Right kidney (tissue), 9 donors: Measurements from ENCODE around the gene AMELY.
"Not testable (repeated sequence)": the region's sequence is repeated elsewhere in the genome, so short reads cannot be mapped to it uniquely, and the experiment has no call there.

ENCODE experiments used
- DNase-seq: peaks from one replicate; pipeline ENCODE4 v3.0.0-alpha.2; 2016
- long read RNA-seq, 8 donors: transcript quantifications; one replicate each; lab custom pipeline, GENCODE V29; 2026

The AMELY gene, protein sequence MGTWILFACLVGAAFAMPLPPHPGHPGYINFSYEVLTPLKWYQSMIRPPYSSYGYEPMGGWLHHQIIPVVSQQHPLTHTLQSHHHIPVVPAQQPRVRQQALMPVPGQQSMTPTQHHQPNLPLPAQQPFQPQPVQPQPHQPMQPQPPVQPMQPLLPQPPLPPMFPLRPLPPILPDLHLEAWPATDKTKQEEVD
- long read RNA-seq, donor 1 = 0 reads
- long read RNA-seq, donor 2 = 0 reads
- long read RNA-seq, donor 3 = 0 reads
- long read RNA-seq, donor 4 = 0 reads
- long read RNA-seq, donor 5, partial matches to known transcripts = 9 of 14 reads
- long read RNA-seq, donor 5, other reads (novel, unspliced or antisense) = 5 of 14 reads
- long read RNA-seq, donor 6 = 0 reads
- long read RNA-seq, donor 7 = 0 reads
- long read RNA-seq, donor 8 = 0 reads

- DNase-seq = peak; percentile 72
These were observed at the start of gene AMELY for GRCh38 chrY:6911253-6911881. TSS of gene AMELY (minus strand) at chrY:6911752. CDS start at chrY:6872608, 39,144 bp downstream.

DNA sequence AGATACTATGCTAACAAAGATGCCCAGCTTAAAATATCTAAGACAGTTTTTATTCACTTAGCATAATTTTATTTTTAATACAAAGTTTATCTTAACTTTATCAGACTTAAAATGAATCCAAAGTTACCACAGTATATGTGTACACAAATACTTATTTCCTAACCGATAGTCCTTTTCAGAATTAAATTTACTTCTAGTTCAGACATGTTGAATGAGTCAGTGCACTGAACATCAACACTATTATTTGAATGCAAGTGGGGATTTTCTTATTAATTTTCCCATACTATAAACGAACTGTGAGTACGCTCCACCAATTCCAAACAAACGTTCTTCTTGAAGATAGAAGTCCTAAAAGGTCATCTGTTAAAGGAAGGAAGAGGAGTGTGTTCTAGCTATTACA, 38.4 kb upstream of the AMELY start:
- no peak for DNase-seq

- DNase-seq = no peak
These were observed 36.8 kb upstream of the AMELY start for GRCh38 chrY:6948378-6948777.

DNA sequence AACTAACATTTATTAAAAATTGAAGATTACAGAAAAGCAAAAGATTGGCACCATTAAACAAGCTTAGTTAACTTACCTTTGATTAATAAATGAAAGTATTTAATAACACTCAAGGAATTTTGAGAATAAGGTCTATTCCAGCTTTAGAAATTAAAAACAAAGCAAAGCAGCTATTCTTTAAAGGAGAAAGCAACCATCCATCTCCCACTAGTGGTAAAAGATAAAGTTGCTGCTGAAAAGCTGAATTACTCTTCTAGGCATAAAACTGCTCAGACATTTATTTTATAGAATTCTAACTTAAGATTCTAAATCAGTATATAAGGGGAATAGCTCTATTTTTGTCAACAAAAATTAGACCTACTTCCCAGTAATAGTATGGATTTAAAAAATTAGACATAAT, 36.1 kb upstream of the AMELY start:
- DNase-seq = no peak

DNA sequence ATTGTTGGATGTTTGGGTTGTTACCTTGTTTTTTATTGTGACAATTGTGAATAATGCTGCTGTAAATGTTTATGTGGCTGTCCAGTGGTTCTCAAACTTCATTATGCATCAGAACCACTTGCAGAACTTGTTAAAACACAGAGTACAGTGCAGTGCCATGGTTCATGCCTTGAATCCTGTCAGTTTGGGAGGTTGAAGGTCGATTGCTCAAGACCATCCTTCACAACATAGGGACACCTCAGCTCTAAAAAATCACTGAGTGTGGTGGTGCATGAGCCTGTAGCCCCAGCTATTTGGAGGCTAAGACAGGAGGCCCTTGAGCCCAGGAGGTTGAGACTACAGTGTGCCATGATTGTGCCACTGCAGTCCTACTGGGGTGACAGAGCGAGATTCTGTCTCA, 23.9 kb upstream of the AMELY start:
- DNase-seq = no peak

- no peak for DNase-seq
These were observed 20.3 kb upstream of the AMELY start for GRCh38 chrY:6931779-6932396.

DNA sequence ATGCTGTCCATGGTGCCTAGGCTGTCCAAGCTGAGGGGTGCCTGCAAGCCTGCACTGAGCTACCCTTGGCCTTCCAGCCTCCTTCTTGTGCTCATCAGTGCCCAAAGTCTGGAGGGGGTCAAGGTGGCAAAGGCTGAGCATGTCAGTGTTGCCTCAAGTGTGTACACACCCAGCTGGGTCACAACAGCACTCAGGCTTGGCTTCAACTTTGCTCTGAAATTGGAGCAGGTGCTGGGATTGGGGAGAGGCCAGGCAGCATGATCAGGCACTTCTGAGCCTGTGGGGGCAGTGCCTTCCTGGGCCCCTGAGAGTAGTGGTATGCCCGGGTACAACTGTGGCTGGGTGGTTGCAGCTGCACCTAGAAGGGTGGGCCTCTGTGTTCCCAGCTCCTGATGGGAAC, 17.7 kb upstream of the AMELY start:
- no peak for DNase-seq

DNA sequence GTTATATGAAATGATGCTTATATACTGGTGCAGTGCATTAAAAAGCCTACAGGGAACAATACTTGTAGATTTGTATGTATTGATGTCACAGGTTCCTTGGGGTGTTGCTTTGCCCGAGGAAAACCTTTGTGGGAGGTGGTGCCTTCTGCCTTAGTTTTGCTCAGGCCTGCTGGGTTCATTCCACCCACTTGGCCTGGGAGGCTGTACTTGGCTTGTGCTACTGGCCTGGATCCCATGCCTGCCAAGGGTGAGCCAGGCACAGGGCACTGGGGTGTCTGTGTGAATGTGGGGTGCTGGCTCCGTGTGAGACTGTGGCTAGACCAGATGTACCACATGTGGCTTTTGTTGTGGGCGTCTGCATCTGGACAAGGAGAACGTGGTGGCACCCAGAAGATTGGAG, 16.7 kb upstream of the AMELY start:
- no peak for DNase-seq

DNA sequence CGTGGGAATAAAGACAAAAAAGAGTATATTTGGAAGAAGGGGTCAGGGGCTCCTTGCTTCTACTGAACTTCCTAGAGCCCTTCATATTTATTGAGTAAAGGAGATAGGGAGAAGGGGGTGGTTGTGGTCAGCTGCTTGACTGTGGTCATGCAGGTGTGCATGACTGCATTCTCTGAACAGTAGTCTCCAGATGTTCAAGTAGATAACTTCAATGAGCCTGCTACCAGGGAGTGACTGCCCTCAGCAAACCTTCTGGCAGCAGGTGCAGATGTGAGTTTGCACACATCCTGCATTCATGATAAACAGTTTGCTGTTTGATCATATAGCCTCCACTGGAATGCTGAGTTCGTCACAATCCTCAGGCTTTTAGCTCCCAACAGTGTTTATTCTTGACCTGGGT, 9.5 kb upstream of the AMELY start:
- no peak for DNase-seq

DNA sequence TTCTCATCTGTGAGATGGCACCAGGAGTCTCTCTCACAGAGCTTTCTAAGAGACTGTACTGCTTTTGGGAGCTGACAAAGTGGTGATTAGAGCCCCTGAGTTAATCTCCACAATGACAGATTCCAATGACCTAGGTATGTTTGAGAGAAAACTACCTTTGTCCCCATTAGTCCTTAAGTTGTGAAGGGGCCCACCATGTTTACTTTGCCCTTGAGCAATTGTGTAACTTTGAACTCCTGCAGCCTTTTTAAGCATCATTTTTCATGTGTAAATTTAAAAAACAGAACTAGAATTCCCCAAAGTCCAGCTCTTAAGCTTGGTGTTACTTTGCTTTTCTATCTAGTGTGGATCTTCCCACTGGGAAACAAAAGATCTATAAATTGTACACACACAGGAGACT, 1.8 kb upstream of the AMELY start:
- no peak for DNase-seq

DNA sequence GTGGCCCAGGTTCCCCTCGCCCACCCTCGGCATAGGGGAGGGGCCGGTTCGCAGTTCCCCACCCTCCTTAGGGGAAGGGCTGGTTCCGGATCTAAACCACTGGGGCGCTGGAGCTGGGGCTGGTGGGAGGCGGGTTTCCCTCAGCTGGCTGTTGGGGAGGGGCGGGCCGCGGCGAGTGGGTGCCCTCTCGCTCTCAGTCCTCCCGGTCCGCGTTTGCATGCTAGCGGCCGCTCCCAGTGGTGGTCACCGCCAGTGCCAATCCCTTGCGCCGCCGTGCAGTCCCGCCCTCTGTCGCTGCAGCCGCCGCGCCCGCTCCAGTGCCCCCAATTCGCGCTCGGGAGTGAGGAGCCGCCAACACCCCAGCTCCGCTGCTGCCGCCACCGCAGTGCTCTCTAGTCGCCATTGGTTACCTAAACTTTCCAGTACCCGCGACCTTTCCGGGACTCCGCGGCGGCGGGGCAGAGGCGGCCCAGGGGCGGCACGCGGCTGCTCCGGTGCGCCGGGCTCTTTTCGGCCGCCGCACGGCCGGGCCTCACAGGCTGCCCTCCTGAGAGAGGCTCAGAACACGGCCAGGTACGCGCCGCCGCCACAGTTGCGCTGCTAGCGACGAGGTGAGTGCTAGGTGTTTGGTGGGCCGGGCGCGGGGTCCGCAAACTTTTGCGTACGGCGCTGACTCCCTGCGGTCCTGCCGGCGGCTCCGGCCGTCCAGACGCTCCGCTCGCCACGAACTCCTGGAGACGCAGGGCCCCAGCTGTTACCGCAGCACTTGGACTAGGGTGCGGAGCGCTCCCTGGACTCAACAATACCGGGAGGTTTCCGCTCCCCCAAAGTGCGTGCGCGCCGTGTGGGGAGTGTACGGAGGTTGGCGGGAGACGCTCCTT, 940 bp downstream of the AMELY start, which contains the start of gene TBL1Y:
Gene TBL1Y (plus strand): TSS at position 326 of the 881 bp plus-strand sequence. CDS start 114,388 bp downstream, outside the sequence.
- DNase-seq = peak; percentile 73

- peak; percentile 41 for DNase-seq
These were observed 1.7 kb downstream of the AMELY start for GRCh38 chrY:6909856-6910255.

GRCh38 chrY:6909118-6909521, 2.4 kb downstream of the AMELY start:
- DNase-seq = peak; percentile 46

- not testable (repeated sequence) for DNase-seq
These were observed 3.5 kb downstream of the AMELY start for GRCh38 chrY:6908021-6908420.

GRCh38 chrY:6907591-6907990, 4.0 kb downstream of the AMELY start:
- DNase-seq = no peak

GRCh38 chrY:6902116-6902515, 9.4 kb downstream of the AMELY start:
- not testable (repeated sequence) for DNase-seq

GRCh38 chrY:6895236-6895635, 16.3 kb downstream of the AMELY start:
- DNase-seq = no peak

GRCh38 chrY:6894496-6894895, 17.1 kb downstream of the AMELY start:
- DNase-seq = no peak

DNA sequence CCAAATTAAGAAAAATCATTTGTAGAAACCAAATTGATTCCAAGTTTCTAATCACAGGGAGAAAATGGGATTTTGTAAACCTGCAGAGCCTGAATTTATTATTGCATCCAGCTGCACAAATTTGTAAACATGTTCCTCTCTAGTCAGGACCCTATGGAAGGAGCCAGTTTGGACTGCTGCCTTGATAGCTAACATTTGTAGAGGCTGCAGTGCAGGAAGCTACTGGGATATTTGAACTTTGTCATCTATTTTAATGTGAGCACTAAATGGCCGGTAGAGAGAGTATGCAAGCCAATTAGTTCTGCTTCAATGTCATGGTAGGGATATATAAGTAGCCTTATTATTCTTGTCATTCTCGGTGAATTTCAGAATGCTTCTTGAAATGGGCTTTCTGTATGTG, 62.2 kb downstream of the AMELY start:
- no peak for DNase-seq

DNA sequence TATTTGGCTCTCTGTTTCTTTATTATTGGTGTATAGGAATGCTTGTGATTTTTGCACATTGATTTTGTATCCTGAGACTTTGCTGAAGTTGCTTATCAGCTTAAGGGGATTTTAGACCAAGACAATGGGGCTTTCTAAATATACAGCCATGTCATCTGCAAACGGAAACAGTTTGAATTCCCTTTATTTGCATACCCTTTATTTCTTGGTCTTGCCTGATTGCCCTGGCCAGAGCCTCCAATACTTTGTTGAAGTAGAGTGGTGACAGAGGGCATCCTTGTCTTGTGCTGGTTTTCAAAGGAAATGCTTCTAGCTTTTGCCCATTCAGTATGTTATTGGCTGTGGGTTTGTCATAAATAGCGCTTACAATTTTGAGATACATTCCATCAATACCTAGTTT, 68.9 kb downstream of the AMELY start:
- not testable (repeated sequence) for DNase-seq
